ENCODE measurements around the gene PCNT. TPM values are rescaled to one million over a fixed set of nuclear protein-coding genes. Genes with fewer than 3 reads are reported as not detected.
A peak's percentile ranks its signal among the peaks of the same experiment; 100 is the strongest.

Gene PCNT
- total and polyA plus RNA-seq, 9 of the 15 experiments (the other 6 are each of a cell fraction or from before 2014, with no cell fraction given) = 9.1 to 53.5 (median 31.3) TPM

DNA sequence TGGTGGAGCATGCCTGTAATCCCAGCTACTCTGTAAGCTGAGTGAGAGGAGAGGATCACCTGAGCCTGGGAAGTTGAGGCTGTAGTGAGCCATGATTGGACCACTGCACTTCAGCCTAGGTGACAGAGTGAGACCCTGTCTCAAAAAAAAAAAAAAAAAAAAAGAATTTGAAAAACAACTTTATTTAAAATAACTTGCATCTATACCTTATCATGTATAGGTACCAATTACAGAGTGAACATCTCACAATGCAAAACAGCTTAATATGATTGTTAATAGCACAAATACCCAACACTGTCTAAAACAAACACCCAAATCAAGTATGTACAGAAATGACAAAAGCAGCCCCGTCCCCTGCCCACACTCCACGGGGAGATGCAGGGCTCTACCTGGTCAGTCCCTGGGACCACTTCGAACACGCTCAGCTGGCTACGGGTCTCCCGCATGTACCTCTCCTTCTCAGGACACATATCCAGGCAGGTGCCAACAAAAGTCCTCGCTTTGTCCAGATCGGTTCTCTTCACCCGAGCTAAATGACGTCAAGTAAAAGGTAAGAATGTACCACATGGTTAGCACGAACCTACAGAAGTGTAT lies 49.1 kb upstream of the PCNT start:
- in situ Hi-C loops (cut with MboI) (no loop called here), intact Hi-C loops (cut with micrococcal nuclease) (no loop called here)
- ChIA-PET CTCF (ENCODE audit: low intra/inter-chr PET ratio) (no interaction called here), POLR2A (interaction anchor here (0.8 to 2.5 kb wide), 5 partner anchors 9 to 48 kb away, joined by 4 to 16 read pairs (median 6); partner anchors contain the start of genes MCM3AP and YBEY)
- H3K4me2 ChIP-seq (ENCODE audit: insufficient read depth, low read length) = no peak overlapping the region
- 93% methylated on average over 11 of the region's 11 CpGs for WGBS (ENCODE audit: insufficient coverage, low coverage, missing lambda C conversion rate)
- FAIRE-seq (no peak), ATAC-seq (no peak), DNase-seq (ENCODE audit: extremely low read depth in 1 of 4, low spot score in 3 of 4) (no peak)
- TF ChIP-seq FOXP1 (CRISPR knock-in tag; IDR thresholded peaks at IDR 0.05) (no peak), U2AF2 (optimal IDR thresholded peaks at IDR 0.05; ENCODE audit: low read depth, low read length) (no peak), ZKSCAN3 (CRISPR knock-in tag; IDR thresholded peaks at IDR 0.05) (no peak), PCBP1 (IDR thresholded peaks at IDR 0.05; ENCODE audit: low read depth, low read length, poor library complexity, severe bottlenecking) (no peak), ZNF384 (IDR thresholded peaks at IDR 0.05; ENCODE audit: low read depth, low read length) (0 out of 2 replicates have a peak, but pooled peaks have one; percentile 37)
- TF ChIP-seq, protein P1, sequence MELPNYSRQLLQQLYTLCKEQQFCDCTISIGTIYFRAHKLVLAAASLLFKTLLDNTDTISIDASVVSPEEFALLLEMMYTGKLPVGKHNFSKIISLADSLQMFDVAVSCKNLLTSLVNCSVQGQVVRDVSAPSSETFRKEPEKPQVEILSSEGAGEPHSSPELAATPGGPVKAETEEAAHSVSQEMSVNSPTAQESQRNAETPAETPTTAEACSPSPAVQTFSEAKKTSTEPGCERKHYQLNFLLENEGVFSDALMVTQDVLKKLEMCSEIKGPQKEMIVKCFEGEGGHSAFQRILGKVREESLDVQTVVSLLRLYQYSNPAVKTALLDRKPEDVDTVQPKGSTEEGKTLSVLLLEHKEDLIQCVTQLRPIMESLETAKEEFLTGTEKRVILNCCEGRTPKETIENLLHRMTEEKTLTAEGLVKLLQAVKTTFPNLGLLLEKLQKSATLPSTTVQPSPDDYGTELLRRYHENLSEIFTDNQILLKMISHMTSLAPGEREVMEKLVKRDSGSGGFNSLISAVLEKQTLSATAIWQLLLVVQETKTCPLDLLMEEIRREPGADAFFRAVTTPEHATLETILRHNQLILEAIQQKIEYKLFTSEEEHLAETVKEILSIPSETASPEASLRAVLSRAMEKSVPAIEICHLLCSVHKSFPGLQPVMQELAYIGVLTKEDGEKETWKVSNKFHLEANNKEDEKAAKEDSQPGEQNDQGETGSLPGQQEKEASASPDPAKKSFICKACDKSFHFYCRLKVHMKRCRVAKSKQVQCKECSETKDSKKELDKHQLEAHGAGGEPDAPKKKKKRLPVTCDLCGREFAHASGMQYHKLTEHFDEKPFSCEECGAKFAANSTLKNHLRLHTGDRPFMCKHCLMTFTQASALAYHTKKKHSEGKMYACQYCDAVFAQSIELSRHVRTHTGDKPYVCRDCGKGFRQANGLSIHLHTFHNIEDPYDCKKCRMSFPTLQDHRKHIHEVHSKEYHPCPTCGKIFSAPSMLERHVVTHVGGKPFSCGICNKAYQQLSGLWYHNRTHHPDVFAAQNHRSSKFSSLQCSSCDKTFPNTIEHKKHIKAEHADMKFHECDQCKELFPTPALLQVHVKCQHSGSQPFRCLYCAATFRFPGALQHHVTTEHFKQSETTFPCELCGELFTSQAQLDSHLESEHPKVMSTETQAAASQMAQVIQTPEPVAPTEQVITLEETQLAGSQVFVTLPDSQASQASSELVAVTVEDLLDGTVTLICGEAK (IDR thresholded peaks at IDR 0.05) = peak; percentile 82
- TF ChIP-seq, protein P1 (CRISPR knock-in tag; IDR thresholded peaks at IDR 0.05) = peak; percentile 74
- H3K36me3 ChIP-seq (ENCODE audit: control insufficient read depth, insufficient read depth, low read length) = peaks cover 93% of the 10 kb centered on the region
- no TSS peak for BruUV-seq (replicated peaks)
- no peaks in the 10 kb centered on the region for H3K27me3 ChIP-seq (ENCODE audit: control insufficient read depth in 2 of 2, insufficient read depth in 2 of 2, low read length in 2 of 2)
- H3K4me3 ChIP-seq = no peak overlapping the region
- no peaks in the 10 kb centered on the region for H3K4me1 ChIP-seq (replicated peaks in 1 of 2; ENCODE audit: control insufficient read depth in 2 of 2, insufficient read depth in 2 of 2, low read length in 2 of 2)
- H4K20me1 ChIP-seq (replicated peaks; ENCODE audit: control insufficient read depth, insufficient read depth, low read length) = no peaks in the 10 kb centered on the region
- H3K9me1 ChIP-seq (ENCODE audit: control insufficient read depth, insufficient read depth, low read length) = peaks cover 4% of the 10 kb centered on the region
- no peak overlapping the region for H3K9ac ChIP-seq (ENCODE audit: insufficient read depth in 1 of 2, low read depth in 2 of 2, low read length in 2 of 2)
- H3K27ac ChIP-seq (ENCODE audit: extremely low read depth, low read depth, low read length) = no peak overlapping the region
- H2AFZ ChIP-seq (ENCODE audit: low read depth, low read length) = no peak overlapping the region
- no peaks in the 10 kb centered on the region for H3K9me3 ChIP-seq (replicated peaks; ENCODE audit: control insufficient read depth, insufficient read depth, low read depth, low read length)
- 0 out of 3 replicates have a peak, but pooled peaks cover 8% of the 10 kb centered on the region for H3K79me2 ChIP-seq (ENCODE audit: control insufficient read depth, insufficient read depth, low read length)
